SK-N-MC (cell line): ENCODE results near the gene RAB11FIP2.

Experiments
- EZH2 ChIP-seq: fragments of 200-600 bp; sonication (generic); IDR thresholded peaks from one replicate; pipeline ENCODE4 v1.6.1; 2017; ENCODE audit warnings: antibody characterized with exemption
- FOXP2 ChIP-seq: optimal IDR thresholded peaks from 2 replicates; pipeline ENCODE3; 2011; ENCODE audit warnings: mild to moderate bottlenecking, moderate library complexity; ENCODE audit not compliant: insufficient read depth; ENCODE audit errors: extremely low read length, control extremely low read depth
- POLR2AphosphoS5 ChIP-seq: IDR thresholded peaks from 2 replicates; pipeline ENCODE4 v1.6.1; 2012; ENCODE audit warnings: mild to moderate bottlenecking, low read depth, low read length, borderline replicate concordance

DNA sequence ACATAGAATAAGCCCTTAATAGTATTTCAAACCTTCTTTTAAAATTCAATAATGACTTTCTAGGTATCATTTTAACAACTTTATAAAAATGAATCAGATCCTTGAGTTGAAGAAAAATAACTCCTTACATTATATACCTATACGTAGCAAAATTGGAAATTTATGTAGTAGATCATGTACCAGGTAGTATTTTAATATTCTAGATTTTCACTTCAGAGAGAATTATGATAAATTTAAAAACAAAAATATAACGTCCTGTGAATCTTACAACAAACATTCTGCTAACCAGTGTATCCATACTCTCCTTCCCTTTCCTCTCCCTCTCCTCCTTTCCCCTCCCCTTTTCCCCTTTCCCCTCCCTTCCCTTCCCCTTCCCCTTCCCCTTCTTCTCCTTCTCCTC, 6.1 kb upstream of the RAB11FIP2 start:
- TF ChIP-seq EZH2 (no peak), POLR2AphosphoS5 (no peak), FOXP2 (no peak)
